HG03378 (cell line): Measurements from ENCODE around the gene RPL36A.
A peak's percentile ranks its signal among the peaks of the same experiment; 100 is the strongest.

ENCODE experiments used
- ATAC-seq: cut with Tn5 transposase; IDR thresholded peaks from one replicate; pipeline ENCODE4 v1.9.1; 2021; ENCODE audit warnings: mild to moderate bottlenecking, moderate library complexity; ENCODE audit not compliant: unreplicated experiment

RPL36A gene

GRCh38 chrX:101390664-101391525 is at the start of gene RPL36A:
TSS of gene RPL36A (plus strand) at chrX:101391011. CDS start at chrX:101391044, 33 bp downstream.
- ATAC-seq: peak; percentile 81

DNA sequence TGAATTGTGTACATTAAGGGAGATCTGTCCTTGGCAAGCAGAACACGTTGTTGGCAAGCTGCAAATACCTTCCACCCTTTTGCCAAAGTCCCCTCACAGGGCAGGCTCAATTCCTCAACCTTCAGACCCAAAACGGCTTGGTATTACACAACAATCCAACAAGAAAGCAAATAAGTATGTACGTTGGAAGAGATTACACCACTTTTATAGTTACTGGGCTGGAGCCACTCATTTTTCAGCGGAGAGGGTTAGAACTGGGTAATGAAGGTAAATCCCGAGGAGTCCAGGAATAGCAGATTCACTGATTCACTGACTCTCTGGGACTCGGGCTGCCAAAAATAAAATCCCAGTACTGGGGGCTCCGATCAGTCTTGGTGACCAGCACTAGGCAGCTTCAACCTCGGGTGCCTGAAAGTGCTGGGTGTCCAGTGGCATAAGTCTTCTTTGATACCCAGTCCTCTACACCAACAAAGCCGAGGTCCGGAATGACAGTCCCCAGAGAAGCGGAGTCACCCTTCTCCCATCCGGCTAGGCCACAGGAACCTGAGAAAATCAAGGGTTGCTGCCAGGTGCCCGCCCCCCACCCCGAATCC is 42.9 kb upstream of the RPL36A start:
- peak; percentile 8 for ATAC-seq

DNA sequence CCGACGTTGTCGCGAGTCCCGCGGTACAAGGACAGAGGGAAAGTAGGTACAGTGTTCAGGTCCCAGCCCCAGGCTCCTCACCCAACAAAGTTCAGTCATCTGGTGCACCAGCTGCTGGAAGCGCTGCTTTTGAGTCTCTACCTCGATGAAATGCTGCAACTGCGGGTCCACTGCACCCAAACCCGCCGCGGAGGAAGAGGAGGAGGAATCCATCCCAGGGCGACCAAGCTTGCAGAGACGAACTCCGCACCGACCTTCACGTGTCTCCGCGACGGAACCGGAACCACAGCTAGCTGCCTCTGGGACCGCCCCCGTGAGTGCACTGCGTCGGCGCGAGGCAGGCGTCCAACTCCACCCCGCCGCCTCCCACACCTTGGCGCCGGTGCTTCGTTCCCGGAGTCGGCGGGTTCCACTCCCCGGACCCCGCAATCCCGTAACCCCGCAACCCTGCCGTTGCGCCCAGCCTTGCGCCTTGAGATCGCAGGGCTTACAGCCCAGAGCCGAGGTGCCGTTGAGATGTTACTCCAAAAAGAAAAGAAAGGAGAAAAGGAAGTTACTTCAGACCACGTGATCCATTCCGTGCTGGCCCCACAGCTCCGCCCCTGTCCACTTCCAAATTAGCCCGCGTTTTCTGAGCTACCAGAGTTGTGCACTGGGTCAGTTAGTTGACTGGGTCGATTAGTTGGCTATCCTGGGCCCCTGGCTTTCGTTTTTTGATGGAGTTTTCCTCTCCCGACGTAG is 42.2 kb upstream of the RPL36A start, which contains the start of gene TIMM8A:
Gene TIMM8A (minus strand): TSS at position 291 of the 741 bp plus-strand sequence. CDS start 78 bp downstream, at position 213.
- ATAC-seq: peak; percentile 92

GRCh38 chrX:101349193-101349562 is 41.6 kb upstream of the RPL36A start:
- peak; percentile 2 for ATAC-seq

DNA sequence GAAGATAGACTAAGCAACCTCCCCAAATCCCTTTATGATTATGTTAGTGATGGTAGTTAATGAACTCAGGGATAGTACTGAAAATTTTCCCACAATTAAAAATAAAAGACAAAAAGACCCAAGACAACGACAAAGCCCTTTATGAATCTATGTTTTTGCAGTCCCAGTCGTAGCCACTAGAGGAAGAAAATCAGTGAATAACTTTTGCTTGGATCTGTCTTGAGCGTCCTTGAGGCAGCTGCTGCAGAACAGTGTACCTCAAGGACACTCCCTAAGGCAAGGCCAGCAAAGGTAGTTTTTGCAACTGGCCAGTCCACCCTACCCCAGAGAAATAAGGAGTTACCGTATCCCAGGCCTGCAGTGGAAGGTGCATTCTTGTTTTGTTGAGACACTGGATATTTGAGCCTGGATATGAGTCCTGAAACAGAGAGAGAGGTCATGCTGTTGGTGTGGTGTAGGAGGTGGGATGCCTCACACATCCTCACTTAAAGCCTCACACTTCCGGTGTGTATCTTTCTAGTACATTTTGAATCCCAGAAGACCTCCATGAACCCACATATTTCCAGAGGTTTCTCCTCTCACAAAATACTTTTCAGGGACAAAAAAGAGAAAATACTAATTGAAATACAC is 33.5 kb upstream of the RPL36A start:
- no peak for ATAC-seq

DNA sequence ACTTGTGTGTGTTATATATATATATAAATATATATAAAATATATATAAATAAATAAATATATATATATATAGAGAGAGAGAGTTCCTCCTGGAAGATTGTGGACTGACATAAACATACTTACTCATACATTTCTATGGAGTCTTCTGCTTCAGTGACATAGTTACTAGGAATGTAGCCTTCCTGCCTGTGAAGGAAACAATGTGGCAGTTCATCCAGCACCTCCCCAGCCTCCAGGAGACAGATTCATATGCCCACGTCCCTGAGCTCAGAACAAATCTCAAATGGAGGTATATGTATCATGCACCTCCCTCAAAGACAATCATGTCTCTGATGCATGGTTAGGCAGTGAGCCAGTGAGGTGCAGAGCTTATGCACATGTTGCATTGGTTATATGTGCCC is 30.8 kb upstream of the RPL36A start:
- no peak for ATAC-seq

GRCh38 chrX:101360390-101360789 is 30.4 kb upstream of the RPL36A start:
- ATAC-seq: no peak

DNA sequence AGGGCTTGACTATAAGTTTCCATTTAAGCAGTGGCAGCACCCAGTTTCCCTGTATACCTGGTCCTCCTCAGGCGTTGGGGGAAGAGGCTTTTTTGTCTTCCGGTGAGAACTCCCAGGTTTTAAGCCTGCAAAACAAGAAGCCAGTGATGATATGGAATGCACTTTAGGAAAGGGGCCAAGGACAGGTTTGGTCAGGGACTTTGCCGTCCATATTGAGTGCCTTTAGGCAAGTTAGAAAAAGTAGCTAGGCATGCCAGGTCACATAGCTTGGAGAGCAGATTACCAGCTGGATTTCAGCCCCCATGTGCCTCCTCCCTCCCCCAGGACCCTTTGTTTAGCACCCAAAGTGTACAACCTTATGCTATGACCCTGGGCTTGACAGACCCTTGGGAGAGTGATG is 28.7 kb upstream of the RPL36A start:
- no peak for ATAC-seq

- no peak for ATAC-seq
Observed at GRCh38 chrX:101362757-101363156, 28.1 kb upstream of the RPL36A start.

GRCh38 chrX:101365301-101365795 is 25.5 kb upstream of the RPL36A start:
- ATAC-seq: no peak

GRCh38 chrX:101368800-101369199 is 22.0 kb upstream of the RPL36A start:
- no peak for ATAC-seq

- no peak for ATAC-seq
Observed at GRCh38 chrX:101369687-101370086, 21.1 kb upstream of the RPL36A start.

- peak; percentile 75 for ATAC-seq
Observed at GRCh38 chrX:101370888-101371504, 19.8 kb upstream of the RPL36A start.

DNA sequence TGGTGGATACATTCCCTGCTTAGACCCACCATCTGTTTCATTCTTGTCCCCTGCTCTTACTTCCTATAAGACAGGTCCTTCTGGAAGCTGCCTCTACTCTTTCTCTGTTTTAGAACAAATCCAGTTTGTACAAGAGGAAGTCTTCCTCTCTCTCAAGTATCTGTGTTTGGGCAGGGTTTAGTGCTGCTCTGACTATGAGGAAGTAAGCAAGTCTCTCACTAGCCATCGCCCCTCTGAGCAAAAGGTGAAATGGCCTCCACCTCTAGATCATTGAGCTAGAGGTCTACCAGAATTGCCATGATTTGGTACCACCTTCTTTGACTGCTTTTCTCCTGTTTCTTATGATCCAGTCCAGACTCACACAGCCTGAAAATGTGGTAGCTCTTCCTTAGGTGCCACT is 13.3 kb upstream of the RPL36A start:
- no peak for ATAC-seq

GRCh38 chrX:101383679-101384205 is 7.1 kb upstream of the RPL36A start:
- ATAC-seq: peak; percentile 81

- ATAC-seq: no peak
Observed at GRCh38 chrX:101385026-101385684, 5.7 kb upstream of the RPL36A start.

- ATAC-seq: peak; percentile 65
Observed at GRCh38 chrX:101385795-101386541, 4.8 kb upstream of the RPL36A start, which contains the start of gene BTK. TSS of gene BTK (minus strand) at chrX:101386191. CDS start at chrX:101375284, 10,907 bp downstream.

- ATAC-seq: no peak
Observed at GRCh38 chrX:101386542-101386885, 4.3 kb upstream of the RPL36A start.

- no peak for ATAC-seq
Observed at GRCh38 chrX:101388604-101389003, 2.2 kb upstream of the RPL36A start.
